ENCODE data around the gene LSM10. TPM values are rescaled to one million over a fixed set of nuclear protein-coding genes. Genes with fewer than 3 reads are reported as not detected.

The LSM10 gene
- total RNA-seq, 1 experiment from 2014 or later = 56.3 TPM

GRCh38 chr1:36411674-36412648 lies 14.3 kb upstream of the LSM10 start:
- Mint-ChIP-seq H3K27me3 (ENCODE audit: low read depth) (no peaks in the 10 kb centered on the region), H3K4me1 (peaks cover 8% of the 10 kb centered on the region), H3K27ac (peak overlapping the region; percentile 91), H3K4me3 (no peak overlapping the region), H3K9me3 (peaks cover 7% of the 10 kb centered on the region), H3K36me3 (peaks cover 20% of the 10 kb centered on the region)
- DNase-seq (ENCODE audit: low spot score) (no peak), ATAC-seq (peak; percentile 89)
- TF ChIP-seq FOXP1 (CRISPR knock-in tag; IDR thresholded peaks at IDR 0.05; ENCODE audit: borderline replicate concordance) = no peak
- no peak for TF ChIP-seq E2F5 (CRISPR knock-in tag; IDR thresholded peaks at IDR 0.05)
- no peak for TF ChIP-seq ATF2 (CRISPR knock-in tag; IDR thresholded peaks at IDR 0.05; ENCODE audit: borderline replicate concordance, low read depth)
- no peak for TF ChIP-seq ARID4B (CRISPR knock-in tag; IDR thresholded peaks at IDR 0.05; ENCODE audit: borderline replicate concordance)
- TF ChIP-seq RELA (CRISPR knock-in tag; IDR thresholded peaks at IDR 0.05; ENCODE audit: borderline replicate concordance) = no peak
- no peak for TF ChIP-seq USF1 (CRISPR knock-in tag; IDR thresholded peaks at IDR 0.05)
- TF ChIP-seq ELF4 (CRISPR knock-in tag; IDR thresholded peaks at IDR 0.05; ENCODE audit: low read depth) = no peak
- no peak for TF ChIP-seq ZNF317 (CRISPR knock-in tag; IDR thresholded peaks at IDR 0.05; ENCODE audit: borderline replicate concordance, low read depth)
- TF ChIP-seq NR1H2 (CRISPR knock-in tag; IDR thresholded peaks at IDR 0.05) = no peak
- TF ChIP-seq ZNF671 (CRISPR knock-in tag; IDR thresholded peaks at IDR 0.05) = no peak
- TF ChIP-seq IRF1 (CRISPR knock-in tag; IDR thresholded peaks at IDR 0.05) = no peak
- TF ChIP-seq TEAD4 (CRISPR knock-in tag; IDR thresholded peaks at IDR 0.05) = no peak
- TF ChIP-seq KAT7 (CRISPR knock-in tag; IDR thresholded peaks at IDR 0.05; ENCODE audit: borderline replicate concordance) = no peak
- TF ChIP-seq ETV6 (CRISPR knock-in tag; IDR thresholded peaks at IDR 0.05) = no peak
- TF ChIP-seq NR2C2 (CRISPR knock-in tag; IDR thresholded peaks at IDR 0.05) = no peak
- TF ChIP-seq CREB1 (CRISPR knock-in tag; IDR thresholded peaks at IDR 0.05) = no peak
- no peak for TF ChIP-seq SP1 (CRISPR knock-in tag; conservative IDR thresholded peaks at IDR 0.05)
- no peak for TF ChIP-seq MLX (CRISPR knock-in tag; IDR thresholded peaks at IDR 0.05)
- no peak for TF ChIP-seq CDX4 (CRISPR knock-in tag; IDR thresholded peaks at IDR 0.05; ENCODE audit: borderline replicate concordance)
- no peak for TF ChIP-seq ZBTB21 (CRISPR knock-in tag; IDR thresholded peaks at IDR 0.05; ENCODE audit: borderline replicate concordance)
- ChIA-PET POLR2A (interaction anchor here (0.7 to 0.8 kb wide), 2 partner anchors 11 to 229 kb away, joined by 3 read pairs; no protein-coding TSS in a partner anchor), CTCF (interaction anchor here (0.6 to 2.1 kb wide), 7 partner anchors 10 to 262 kb away, joined by 3 to 8 read pairs (median 4); partner anchors contain the start of gene OSCP1)
